Stimulated activated CD8-positive, alpha-beta memory T cell treated with anti-CD3 and anti-CD28 coated beads, Interleukin-15, amount 100 ng/mL, for 48 hours (primary cell): Measurements from ENCODE around the gene GCNT2.
"Not testable (repeated sequence)": the region's sequence is repeated elsewhere in the genome, so short reads cannot be mapped to it uniquely, and the experiment has no call there.

Experiments used
- DNase-seq, 2 donors: peaks; one replicate each; pipeline ENCODE4 v3.0.0-alpha.2; 2020; ENCODE audit warnings: low read depth in 2 of 2

The GCNT2 gene

GRCh38 chr6:10660431-10661191, 139.5 kb downstream of the GCNT2 start:
- DNase-seq: not testable (repeated sequence)

DNA sequence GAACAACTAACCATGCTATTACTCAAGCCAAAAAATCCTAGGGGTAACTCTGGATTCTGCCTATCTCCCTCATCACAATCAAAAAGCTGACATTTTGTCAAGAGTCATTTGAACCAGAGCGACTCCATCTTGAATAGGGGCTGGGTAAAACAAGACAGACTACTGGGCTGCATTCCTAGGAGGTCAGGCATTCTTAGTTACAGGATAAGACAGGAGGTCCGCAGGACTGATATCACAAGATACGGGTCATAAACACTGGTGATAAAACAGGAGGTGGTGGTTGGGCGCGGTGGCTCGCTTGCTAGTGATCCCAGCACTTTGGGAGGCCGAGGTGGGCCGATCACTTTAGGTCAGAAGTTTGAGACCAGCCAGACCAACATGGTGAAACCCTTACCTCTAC, 141.1 kb downstream of the GCNT2 start:
- no peak for DNase-seq

- DNase-seq: no peak
These were observed 141.6 kb downstream of the GCNT2 start for GRCh38 chr6:10662742-10663141.

- DNase-seq: not testable (repeated sequence)
These were observed 144.4 kb downstream of the GCNT2 start for GRCh38 chr6:10665595-10665994.

DNA sequence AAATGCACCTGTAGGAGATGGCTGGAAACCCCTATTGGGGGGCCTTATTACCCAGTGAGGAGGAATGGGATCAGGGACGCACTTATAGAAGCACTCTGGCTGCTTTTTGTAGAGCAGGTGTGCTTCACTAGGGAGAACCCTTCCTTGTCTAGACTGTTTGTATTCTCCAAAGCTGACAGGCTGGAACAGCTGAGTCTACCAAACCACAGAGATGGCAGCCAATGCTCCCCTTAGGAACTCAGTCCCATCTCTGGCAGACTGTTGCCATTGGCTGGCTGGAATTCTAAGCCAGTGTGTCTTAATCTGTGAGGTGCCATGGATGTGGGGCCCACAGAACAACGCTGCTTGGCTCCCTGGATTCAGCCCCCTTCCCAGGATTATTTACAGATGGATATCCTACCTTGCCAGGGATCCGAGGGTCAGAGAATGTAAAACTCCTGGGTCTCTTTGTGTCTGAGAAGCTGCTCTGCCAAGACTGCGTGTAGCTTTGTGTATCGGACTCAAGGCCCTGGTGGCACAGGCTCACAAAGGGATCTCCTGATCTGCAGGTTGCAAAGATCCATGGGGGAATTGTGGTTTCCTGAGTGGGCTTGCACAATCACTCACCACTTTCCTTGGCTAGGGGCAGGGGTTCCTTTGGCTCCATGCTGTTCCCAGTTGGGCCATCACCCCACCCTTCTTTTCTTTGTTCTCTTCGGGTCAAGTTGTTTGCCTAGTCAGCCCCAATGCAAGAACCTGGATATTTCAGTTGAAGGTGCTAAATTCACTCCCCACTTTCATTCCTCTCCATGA, 147.2 kb downstream of the GCNT2 start:
- DNase-seq: no peak

- no peak for DNase-seq
These were observed 155.3 kb downstream of the GCNT2 start for GRCh38 chr6:10676403-10676802.

DNA sequence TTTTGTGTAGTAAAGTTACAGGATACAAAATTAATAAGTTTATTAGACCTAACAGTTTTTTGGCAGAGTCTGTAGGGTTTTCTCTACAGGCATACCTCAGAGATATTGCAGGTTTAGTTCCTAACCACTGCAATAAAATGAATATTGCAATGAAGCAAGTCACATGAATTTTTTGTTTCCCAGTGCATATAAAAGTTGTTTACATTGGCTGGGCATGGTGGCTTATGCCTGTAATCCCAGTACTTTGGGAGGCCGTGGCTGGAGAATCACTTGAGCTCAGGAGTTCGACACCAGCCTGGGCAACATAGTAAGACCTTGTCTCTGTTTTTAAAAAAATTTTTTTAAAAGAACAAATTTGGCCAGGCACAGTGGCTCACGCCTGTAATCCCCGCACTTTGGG, 157.3 kb downstream of the GCNT2 start:
- no peak for DNase-seq
